Measurements from ENCODE around the gene ZC3H18.

Gene ZC3H18

GRCh38 chr16:88636488-88637265 is 66.5 kb downstream of the ZC3H18 start:
- DNase-seq (ENCODE audit: low spot score) (no peak), FAIRE-seq (no peak)

- no peak for DNase-seq (ENCODE audit: low spot score)
- FAIRE-seq, result no peak
These were observed 68.4 kb downstream of the ZC3H18 start, which contains the start of gene IL17C for GRCh38 chr16:88638323-88639230. Gene IL17C (plus strand): TSS chr16:88638572. CDS start chr16:88638642, 70 bp downstream.

DNA sequence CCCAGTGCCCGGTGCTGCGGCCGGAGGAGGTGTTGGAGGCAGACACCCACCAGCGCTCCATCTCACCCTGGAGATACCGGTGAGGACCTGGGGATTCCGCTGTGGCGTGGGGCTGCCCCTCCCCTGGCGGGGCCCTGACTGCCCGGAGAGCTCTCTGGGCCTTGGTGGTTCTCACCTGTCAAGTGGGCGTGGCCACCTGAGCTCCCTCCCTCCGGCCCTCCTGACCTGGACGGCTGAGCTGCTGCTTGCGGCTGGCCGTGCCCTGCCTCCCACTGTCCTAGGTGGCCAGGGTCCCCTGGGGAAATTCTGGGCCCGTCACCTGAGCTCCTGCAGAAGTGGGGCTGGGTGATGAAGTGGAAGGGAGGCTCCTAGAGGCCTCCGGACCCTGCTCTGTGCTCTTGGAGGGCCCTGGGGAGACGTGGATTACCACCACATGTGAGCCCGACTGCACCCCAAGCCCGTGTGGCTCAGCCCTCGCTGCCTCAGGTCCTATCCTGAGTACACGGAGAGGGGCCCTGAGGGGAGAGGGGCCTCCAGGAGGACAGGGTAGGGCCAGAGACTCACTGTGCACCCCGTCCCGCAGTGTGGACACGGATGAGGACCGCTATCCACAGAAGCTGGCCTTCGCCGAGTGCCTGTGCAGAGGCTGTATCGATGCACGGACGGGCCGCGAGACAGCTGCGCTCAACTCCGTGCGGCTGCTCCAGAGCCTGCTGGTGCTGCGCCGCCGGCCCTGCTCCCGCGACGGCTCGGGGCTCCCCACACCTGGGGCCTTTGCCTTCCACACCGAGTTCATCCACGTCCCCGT is 69.2 kb downstream of the ZC3H18 start:
- FAIRE-seq (no peak), DNase-seq (ENCODE audit: low spot score) (no peak)

DNA sequence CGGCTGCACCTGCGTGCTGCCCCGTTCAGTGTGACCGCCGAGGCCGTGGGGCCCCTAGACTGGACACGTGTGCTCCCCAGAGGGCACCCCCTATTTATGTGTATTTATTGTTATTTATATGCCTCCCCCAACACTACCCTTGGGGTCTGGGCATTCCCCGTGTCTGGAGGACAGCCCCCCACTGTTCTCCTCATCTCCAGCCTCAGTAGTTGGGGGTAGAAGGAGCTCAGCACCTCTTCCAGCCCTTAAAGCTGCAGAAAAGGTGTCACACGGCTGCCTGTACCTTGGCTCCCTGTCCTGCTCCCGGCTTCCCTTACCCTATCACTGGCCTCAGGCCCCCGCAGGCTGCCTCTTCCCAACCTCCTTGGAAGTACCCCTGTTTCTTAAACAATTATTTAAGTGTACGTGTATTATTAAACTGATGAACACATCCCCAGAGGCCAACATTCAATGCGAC is 69.9 kb downstream of the ZC3H18 start:
- FAIRE-seq, result no peak
- DNase-seq (ENCODE audit: low spot score), result no peak

DNA sequence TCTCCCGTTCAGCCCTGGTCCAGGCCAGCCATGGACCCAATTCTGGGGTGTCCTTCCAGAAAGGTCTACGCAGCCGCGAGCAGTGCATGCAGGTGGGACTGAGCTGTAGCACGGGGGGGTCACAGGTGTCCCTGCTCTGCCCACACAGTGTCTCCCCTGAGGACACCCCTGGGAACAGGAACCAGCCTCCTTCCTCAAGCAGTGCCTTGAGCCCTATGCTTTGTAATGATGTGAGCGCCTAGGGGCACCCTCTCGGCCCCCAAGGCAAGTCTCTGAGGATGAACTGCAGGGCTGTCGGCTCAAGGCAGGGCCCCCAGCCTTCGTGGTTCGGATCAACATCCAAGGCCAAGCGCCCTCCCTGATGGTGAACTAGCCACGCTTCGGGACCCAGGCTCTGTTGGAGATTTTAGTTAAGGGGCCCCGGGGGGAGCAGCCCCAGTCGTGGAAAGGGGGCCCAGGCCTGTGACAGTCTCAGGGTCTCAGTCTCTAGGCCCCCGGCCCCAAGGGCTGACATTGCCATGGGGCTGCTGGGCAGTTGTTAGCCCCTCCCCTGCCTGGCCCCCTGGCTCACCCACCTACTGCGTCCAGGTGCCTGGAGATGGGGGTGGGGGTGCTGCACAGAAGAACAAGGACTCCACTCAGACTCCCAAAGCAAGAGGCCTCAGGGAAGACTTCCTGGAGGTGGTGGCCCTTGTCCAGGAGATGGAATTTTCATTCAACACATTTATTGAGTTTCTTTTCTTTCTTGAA is 70.5 kb downstream of the ZC3H18 start:
- DNase-seq (ENCODE audit: low spot score) (no peak), FAIRE-seq (no peak)

GRCh38 chr16:88642881-88643643 is 72.9 kb downstream of the ZC3H18 start:
- DNase-seq (ENCODE audit: low spot score) (no peak), FAIRE-seq (no peak)

GRCh38 chr16:88643644-88643932 is 73.4 kb downstream of the ZC3H18 start:
- no peak for DNase-seq (ENCODE audit: low spot score)
- FAIRE-seq, result no peak

GRCh38 chr16:88645455-88645854 is 75.3 kb downstream of the ZC3H18 start:
- FAIRE-seq, result no peak
- no peak for DNase-seq (ENCODE audit: low spot score)

DNA sequence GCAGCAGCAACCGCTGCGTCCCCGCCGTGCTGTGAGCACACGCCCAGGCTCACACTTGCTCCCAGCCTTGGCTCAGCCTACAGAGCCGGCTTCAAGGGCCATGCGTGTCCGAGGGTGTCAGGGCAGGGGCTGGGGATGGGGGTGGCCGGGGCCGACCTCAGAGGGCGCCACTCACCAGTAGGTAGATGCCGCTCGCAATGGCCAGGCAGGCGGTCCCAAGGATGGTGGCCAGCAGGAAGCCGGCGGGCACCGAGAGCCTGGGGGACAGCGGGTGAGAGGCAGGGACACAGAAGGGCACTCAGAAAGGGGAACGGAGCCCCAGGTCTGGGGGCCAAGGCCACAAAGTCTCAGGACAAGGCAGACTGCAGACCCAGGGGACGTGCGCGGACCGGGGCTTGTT is 75.7 kb downstream of the ZC3H18 start:
- FAIRE-seq, result no peak
- DNase-seq (ENCODE audit: low spot score), result no peak

- DNase-seq (ENCODE audit: low spot score) (no peak), FAIRE-seq (no peak)
These were observed 76.3 kb downstream of the ZC3H18 start for GRCh38 chr16:88646345-88647034.

DNA sequence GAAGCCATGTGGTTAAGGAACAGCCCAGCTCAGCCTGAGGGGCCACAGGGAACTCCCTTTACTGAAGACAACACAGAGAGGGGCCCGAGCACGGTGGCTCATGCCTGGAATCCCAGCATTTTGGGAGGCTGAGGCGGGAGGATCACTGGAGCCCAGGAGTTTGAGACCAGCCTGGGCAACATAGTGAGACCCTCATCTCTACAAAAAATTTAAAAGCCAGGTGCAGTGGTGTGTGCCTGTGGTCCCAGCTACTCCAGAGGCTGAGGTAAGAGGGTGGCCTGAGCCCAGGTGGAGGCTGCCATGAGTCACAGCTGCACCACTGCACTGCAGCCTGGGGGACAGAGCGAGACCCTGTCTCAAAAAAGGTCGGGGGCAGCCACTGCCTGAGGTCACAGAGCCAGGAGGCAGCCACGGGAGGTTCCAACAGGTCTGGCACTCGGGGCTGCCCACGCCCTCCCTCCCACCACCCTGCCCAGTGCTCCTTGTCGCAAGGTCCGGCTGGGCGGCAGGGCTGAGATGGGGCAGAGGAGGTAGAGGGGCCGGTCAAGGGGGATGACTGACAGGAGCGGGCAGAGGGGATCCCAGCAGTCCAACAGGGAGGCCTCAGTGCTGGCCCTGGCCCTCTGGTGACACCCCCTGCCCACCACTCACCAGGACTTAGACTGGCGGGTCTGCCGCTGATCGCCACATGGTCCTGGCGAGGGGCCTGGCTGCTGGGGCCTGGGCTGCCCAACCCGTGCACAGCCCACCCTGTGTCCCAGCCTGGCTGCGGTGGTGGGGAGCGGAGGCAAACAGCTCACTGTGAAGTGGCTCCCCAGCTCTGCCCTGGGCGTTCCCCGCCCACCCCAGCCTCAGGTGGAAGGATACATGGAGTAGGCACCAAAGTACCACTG is 77.2 kb downstream of the ZC3H18 start:
- no peak for FAIRE-seq
- DNase-seq (ENCODE audit: low spot score), result no peak

GRCh38 chr16:88649195-88649923 is 79.2 kb downstream of the ZC3H18 start:
- DNase-seq (ENCODE audit: low spot score), result no peak
- FAIRE-seq, result no peak

GRCh38 chr16:88649924-88650748 is 79.9 kb downstream of the ZC3H18 start:
- FAIRE-seq (no peak), DNase-seq (ENCODE audit: low spot score) (no peak)

DNA sequence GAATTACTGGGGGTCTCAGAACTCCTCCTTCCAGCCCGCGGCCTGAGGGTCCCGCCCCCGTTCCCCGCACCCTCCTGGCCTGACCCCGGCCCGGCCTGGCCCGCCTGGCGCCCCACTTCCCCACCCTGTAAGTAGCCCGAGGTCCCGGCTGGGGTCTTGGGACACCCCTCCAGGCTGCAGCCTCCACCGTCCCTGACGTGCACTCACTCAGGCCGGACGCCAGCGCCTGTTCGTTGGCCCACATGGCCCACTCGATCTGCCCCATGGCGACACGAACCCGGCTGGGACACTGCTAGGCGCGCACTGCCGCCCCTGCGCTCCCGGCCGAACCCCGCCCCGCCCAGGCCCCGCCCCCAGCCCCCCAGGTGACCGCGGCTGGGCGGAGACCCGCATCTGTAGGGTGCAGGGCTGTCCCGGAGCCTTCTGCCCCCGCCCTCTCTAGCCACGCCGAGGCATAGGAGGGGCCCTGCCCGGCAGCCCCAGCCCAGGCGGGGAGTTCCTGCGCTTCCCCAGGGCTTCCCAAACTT is 80.6 kb downstream of the ZC3H18 start, which contains the start of gene CYBA:
CYBA (minus strand) TSS at position 305 of the 527 bp plus-strand sequence; CDS start at position 265, 40 bp downstream.
- no peak for FAIRE-seq

GRCh38 chr16:88651276-88651988 is 81.2 kb downstream of the ZC3H18 start:
- DNase-seq (ENCODE audit: low spot score) (no peak), FAIRE-seq (no peak)

More for the DNA sequence above, 80.6 kb downstream of the ZC3H18 start, which contains the start of gene CYBA:
- no peak for DNase-seq (ENCODE audit: low spot score)

Data from urothelium cell line (cell line).